HG03097 (cell line): ENCODE measurements around the gene C17orf75.
"Not testable (repeated sequence)": the region's sequence is repeated elsewhere in the genome, so short reads cannot be mapped to it uniquely, and the experiment has no call there.

ENCODE experiments used
- ATAC-seq: cut with Tn5 transposase; IDR thresholded peaks from one replicate; pipeline ENCODE4 v1.9.1; 2021; ENCODE audit not compliant: unreplicated experiment, low FRiP score

C17orf75 gene

GRCh38 chr17:32345951-32346600 lies 4.1 kb upstream of the C17orf75 start:
- no peak for ATAC-seq

- ATAC-seq = no peak
These were observed 791 bp upstream of the C17orf75 start for GRCh38 chr17:32342603-32343325.

DNA sequence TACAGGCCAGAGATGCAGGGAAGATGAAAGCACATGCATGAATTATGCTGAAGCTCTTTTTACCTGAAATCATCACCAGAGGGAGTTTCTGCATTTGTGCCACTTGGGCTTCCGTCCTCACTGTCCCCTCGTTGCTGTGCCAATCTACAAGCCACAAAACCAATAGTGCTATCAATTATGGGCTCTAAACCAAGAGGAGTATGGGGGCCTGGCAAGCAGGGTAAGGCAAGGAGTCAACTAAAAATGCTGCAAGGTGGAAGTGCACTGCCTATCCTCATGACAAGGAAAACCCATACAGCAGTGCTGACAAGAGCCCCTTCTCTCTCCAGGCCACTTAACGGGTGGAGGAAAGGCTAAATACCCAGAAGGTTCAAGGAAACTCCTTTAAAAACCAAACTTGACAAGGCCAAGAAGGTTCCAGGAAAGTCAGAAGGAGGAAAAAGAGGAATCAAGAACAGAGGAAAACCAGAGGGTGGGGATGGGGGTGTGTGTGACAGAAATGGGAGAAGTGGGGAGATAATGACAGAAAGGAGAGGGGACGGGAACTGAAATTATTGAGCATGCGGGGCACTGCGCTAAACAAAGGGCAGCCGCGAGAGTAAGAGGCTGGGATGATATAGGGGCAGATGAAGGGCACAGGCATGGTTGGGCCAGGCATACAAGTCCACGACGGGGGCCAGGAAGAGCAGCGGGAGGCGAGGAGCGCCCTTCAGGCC lies 674 bp downstream of the C17orf75 start:
- ATAC-seq = peak; percentile 10

DNA sequence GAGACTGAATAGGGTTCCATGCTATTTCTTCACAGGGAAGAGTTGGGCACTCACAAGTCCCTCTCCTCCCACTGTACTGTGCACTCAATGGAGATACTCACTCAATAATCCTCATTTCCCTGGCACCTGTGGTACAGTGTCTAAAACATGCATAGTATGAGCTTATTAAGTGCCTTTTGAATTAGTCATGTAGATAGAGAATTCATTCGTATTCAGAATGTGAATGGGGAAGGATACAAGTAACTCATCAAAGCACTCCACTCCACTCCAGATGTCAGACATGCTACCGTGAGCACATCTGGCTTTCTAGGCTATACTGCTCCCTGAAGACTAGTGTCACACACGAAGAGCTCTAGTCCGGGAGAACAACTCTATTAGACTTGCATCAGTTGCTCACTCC lies 6.3 kb downstream of the C17orf75 start:
- no peak for ATAC-seq

DNA sequence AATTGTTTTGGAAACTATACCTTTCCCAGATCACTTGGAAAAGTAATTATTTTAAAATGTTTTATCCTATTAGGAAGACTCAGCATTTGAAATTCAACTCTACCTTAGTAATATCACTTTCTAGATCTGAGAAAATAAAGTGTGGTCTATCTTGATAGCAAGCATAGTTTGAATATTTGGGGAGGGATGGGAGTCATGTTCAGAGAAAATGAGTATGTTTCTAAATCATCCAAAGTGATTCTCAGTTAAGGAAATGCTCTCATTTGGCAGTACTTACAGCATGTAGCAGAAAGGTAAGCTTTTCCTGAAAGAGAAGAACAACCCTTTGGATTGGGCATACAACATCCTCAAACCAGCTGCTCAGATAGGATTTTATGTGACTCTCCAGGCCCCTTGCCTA lies 6.9 kb downstream of the C17orf75 start:
- ATAC-seq = no peak

- no peak for ATAC-seq
These were observed 8.8 kb downstream of the C17orf75 start for GRCh38 chr17:32333187-32333586.

DNA sequence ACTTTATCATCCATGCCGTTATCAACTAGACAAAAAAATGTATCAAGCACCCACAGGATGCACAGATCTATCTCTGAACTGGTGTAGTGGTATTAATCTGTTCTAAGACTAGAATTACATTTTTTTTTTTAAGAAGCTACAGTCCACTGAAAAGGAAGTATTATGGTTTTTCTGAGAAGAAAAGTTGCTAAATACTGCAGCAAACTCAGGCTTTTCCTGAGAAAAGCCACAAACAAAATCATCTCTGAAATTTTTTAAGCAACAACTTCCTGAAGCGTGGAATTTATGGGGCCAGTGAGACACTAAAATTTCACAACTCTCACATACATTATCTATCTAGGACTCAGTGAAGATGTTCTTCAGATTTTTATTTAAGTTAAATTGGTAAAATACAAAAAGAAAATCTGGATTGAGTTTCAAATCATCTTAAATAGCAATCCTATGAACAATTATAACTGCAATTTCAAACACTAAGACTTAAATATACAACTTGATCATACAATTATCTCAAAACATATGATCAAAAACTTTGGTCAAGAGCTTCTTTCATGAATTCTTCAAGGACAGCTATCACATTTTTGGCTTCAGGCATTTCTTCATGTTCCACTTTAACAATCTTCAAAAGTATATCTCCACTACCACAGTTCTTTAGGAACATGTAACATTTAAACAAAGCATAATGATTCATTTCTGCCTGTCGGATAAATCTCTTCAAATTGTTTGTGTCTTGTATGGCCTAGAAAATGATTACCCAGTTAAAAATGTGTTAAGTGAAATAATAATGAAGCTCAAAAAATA lies 10.5 kb downstream of the C17orf75 start:
- ATAC-seq = no peak

- no peak for ATAC-seq
These were observed 11.8 kb downstream of the C17orf75 start for GRCh38 chr17:32330147-32330546.

- no peak for ATAC-seq
These were observed 14.1 kb downstream of the C17orf75 start for GRCh38 chr17:32327911-32328310.

DNA sequence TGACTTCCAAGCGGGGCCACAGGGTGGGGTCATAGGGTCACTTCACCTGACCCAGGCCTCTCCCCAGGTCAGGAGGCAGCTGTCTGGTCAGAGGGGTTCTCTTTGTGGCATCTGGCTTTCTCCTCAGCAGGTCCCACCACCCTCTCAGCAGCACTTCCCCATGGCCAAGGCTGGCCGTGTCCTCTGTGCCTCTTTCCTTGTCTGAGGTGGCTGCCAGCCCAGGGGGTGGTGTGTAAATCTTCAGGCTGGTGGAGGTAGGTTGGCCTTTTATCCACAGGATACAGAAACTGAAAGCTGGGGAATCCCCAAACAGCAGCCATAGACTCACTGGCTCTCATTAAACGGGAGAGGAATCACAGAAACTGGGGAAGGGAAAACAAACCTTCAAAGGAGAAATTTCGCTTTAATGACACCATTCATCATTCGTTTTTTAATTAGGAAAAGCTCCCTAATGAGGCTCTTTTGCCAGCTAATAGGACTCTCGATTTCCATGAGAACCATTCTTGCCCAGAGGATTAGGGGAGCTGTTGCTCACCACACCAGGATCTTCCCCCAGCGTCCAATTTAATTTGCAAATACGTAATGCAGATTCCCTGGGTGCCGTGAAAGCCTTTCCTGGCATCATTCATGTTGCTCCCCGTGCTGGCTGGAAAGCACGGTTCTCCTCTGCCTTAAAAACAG lies 18.0 kb downstream of the C17orf75 start:
- no peak for ATAC-seq

GRCh38 chr17:32323046-32323445 lies 18.9 kb downstream of the C17orf75 start:
- no peak for ATAC-seq

DNA sequence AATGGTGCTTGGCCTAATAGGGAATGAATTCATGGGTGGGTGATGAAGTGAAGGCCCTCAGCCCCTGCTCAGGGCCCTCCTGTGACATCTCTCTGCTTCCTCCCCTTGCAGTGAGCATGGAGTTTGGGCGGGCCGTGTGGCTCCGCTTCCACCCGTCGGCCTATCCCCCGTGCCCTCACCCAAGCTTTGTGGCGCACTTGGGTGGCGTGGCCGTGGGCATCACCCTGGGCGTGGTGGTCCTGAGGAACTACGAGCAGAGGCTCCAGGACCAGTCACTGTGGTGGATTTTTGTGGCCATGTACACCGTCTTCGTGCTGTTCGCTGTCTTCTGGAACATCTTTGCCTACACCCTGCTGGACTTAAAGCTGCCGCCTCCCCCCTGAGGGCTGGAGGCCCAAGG lies 21.1 kb downstream of the C17orf75 start:
- ATAC-seq = no peak

DNA sequence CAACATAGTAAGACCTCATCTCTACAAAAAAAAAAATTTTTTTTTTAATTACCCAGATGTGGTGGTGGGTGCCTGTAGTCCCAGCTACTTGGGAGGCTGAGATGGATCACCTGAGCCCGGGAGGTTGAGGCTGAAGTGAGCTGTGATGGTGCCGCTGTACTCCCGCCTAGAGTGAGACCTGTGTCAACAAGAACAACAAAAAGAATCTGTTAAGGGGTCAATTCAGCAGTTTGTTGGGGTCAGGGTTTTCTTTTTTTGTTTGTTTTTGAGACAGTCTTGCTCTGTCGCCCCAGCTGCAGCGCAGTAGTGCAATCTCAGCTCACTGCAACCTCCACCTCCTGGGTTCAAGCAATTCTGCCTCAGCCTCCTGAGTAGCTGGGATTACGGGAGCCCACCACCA lies 21.9 kb downstream of the C17orf75 start:
- ATAC-seq = not testable (repeated sequence)

DNA sequence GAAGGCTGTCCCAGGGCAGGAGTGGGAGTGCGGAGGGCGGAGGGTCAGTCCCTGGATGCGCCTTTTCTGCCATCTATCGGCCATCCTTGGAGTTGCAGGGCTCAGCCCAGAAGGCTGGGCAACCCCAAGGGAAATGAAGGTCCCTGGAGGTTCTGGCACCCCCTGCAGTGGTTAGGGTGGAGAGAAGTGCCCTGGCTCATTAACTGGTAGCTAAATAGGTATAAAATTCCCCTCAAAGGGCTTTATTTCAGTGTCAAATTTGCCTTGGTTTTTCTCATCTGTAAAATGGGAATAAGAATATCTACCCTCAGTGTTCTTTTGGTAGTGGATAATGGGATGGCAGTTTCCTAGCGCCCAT lies 22.4 kb downstream of the C17orf75 start:
- ATAC-seq = peak; percentile 75

DNA sequence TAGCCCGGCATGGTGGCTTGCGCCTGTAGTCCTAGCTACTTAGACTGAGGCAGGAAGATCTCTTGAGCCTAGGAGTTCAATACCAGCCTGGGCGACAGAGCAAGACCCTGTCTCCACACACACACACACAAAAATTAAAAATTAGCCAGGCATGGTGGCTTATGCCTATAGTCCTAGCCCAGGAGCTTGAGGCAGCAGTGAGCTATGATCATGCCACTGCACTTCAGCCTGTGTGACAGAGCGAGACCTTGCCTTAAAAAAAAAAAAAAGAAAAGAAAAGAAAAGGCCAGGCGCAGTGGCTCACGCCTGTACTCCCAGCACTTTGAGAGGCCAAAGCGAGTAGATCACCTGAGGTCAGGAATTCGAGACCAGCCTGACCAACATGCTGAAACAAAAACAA lies 23.9 kb downstream of the C17orf75 start:
- ATAC-seq = no peak

GRCh38 chr17:32317353-32317752 lies 24.6 kb downstream of the C17orf75 start:
- ATAC-seq = no peak

- not testable (repeated sequence) for ATAC-seq
These were observed 25.3 kb downstream of the C17orf75 start for GRCh38 chr17:32316653-32317052.

- no peak for ATAC-seq
These were observed 26.8 kb downstream of the C17orf75 start for GRCh38 chr17:32315171-32315570.

DNA sequence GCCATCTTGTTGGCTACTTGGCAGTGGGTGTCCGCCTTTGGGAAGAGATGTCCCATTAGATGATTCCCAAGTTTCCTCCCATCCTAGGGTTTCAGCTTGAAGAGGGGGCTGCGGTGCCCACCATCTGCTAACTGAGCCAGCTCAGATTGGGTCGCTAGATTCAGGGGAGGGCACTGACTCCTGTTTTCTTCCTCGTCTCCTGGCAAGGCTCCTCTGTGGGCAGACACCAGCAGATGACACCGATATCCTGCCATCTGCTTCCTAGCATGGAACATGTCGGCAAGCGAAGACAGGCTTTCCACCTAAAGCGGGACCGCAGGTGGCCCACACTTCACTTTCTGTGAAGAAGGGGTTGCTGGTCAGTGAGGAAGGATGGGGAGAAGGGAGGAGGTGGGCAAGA lies 27.3 kb downstream of the C17orf75 start:
- ATAC-seq = no peak

DNA sequence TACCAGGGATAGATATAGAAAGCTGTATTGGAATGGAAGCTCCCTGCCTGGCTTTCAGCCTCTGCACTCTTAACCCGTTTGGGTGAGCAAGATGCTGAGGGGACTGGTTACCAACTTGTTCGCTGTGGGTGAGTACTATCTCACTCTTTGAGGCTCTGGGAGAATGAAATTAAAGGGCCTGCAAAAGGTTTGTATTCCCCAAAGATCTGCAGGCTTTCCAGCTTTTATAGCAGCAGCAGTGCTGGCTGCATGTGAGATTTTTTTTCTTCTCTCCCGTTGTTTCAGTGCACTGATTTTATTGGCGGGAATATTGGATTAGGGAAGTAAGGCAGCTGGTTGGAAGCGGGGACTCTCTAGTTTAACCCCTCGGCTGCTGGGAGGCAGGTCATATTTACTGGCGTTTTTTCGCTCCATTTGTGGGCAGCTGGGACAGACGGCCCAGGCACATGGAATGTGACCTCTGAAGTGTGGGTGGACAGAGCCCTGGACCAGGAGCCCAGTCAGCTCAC lies 30.9 kb downstream of the C17orf75 start:
- no peak for ATAC-seq
